Activated CD4-positive, alpha-beta memory T cell treated with anti-CD3 and anti-CD28 coated beads, Interleukin-2, amount 10 ng/mL, durations not matched to agents 7 days and 5 days (primary cell): Measurements from ENCODE around the gene AMOTL2. TPM values are rescaled to one million over a fixed set of nuclear protein-coding genes. Genes with fewer than 3 reads are reported as not detected.

Experiments
- CTCF ChIA-PET: fragments of 350-600 bp; sonication (Branson Sonifier 250); formaldehyde crosslinking; loops from one replicate; lab custom pipeline; 2021; ENCODE audit warnings: antibody characterized with exemption, inconsistent platforms; lab: Charles Lee
- POLR2A ChIA-PET: fragments of 350-600 bp; sonication (Branson Sonifier 250); formaldehyde crosslinking; loops from one replicate; lab custom pipeline; 2021; ENCODE audit warnings: antibody characterized with exemption; lab: Charles Lee
- DNase-seq: peaks from one replicate; pipeline ENCODE4 v3.0.0-alpha.2; 2020
- H3K27ac Mint-ChIP-seq: one replicate; pipeline ENCODE4 v1.8.0; 2021; ENCODE audit warnings: mild to moderate bottlenecking, mixed read lengths
- H3K27me3 Mint-ChIP-seq: one replicate; pipeline ENCODE4 v1.8.0; 2021; ENCODE audit warnings: mixed read lengths
- H3K36me3 Mint-ChIP-seq: one replicate; pipeline ENCODE4 v1.8.0; 2021; ENCODE audit warnings: low read depth, mixed read lengths
- H3K4me1 Mint-ChIP-seq: one replicate; pipeline ENCODE4 v1.8.0; 2021; ENCODE audit warnings: mixed read lengths
- H3K4me3 Mint-ChIP-seq: one replicate; pipeline ENCODE4 v1.8.0; 2021; ENCODE audit warnings: mild to moderate bottlenecking, mixed read lengths
- H3K9me3 Mint-ChIP-seq: one replicate; pipeline ENCODE4 v1.8.0; 2021; ENCODE audit warnings: mixed read lengths
- total RNA-seq, 2 experiments: library from RNA; stranded (reverse); gene quantifications; one replicate each; pipeline ENCODE4 v1.2.3, GENCODE V29; 2021

AMOTL2 gene
- total RNA-seq, result not detected

DNA sequence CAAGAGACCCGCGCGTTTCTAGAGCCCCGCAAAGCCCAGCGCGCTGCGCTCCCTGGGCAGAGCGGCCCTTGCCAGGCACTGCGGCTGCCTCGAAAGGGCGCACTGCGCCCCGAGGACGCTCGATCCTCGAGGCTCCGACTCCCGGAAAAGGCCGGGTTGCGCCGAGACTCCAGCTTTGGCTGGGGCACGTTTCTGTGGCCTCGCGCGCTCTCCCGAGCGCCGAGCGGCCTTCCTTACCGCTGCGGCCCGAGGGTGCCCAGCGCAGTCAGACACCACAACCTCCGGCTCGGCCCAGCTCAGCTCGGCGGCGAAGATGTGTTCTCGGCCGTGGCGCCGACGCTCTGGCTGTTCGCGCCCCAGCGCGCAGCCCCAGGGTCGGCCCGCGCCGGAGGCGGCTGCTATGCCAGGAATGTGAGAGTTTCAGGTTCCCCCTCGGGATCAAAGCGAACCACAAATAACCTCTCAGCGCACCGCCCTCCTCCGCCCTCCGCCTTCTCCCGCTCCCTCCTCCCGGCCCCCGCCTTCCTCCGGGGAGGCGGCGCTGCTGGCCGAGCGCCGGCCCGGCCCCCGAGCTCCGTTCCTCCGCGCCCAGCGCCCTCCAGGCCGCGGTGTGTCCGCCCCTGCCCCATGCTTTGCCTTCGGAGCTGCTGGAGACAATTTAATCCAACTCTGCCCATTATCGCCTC is at the start of gene AMOTL2:
Gene AMOTL2 (minus strand): TSS at position 343 of the 686 bp plus-strand sequence. CDS start 3,014 bp downstream, outside the sequence.
- POLR2A ChIA-PET, result no interaction called here
- DNase-seq, result no peak
- Mint-ChIP-seq H3K4me3 (peak within 1 kb of the TSS; percentile 58), H3K27me3 (peaks cover 52% of the 10 kb centered on the region), H3K36me3 (no peaks in the 10 kb centered on the region), H3K4me1 (peaks cover 12% of the 10 kb centered on the region), H3K9me3 (no peaks in the 10 kb centered on the region), H3K27ac (no peak within 1 kb of the TSS)
- CTCF ChIA-PET, result no interaction called here

GRCh38 chr3:134423153-134423552 is 48.9 kb upstream of the AMOTL2 start:
- ChIA-PET CTCF (no interaction called here), POLR2A (no interaction called here)
- Mint-ChIP-seq H3K4me1 (no peaks in the 10 kb centered on the region), H3K4me3 (no peak overlapping the region), H3K36me3 (no peaks in the 10 kb centered on the region), H3K27me3 (peaks cover 6% of the 10 kb centered on the region), H3K9me3 (no peaks in the 10 kb centered on the region), H3K27ac (no peak overlapping the region)
- no peak for DNase-seq

DNA sequence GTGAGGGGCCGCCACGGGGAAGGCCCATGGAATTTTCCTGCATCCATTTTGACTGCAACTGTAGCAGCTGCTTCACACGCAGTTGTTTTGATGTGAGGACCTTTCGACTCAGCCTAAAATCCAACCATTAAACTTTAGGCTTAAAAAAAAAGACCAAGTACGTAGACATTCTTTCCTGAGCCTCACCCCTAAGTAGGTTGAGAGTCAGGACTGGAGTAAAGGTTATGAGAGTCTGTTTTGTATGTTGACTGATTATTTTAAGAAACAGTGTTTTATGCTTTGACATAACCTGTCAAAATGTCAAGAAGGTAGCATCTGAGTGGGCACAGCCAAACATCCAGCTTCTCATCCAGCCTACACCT is 45.7 kb upstream of the AMOTL2 start:
- Mint-ChIP-seq H3K27ac (no peak overlapping the region), H3K4me1 (no peaks in the 10 kb centered on the region), H3K36me3 (no peaks in the 10 kb centered on the region), H3K27me3 (peaks cover 4% of the 10 kb centered on the region), H3K9me3 (no peaks in the 10 kb centered on the region), H3K4me3 (no peak overlapping the region)
- no peak for DNase-seq
- ChIA-PET CTCF (no interaction called here), POLR2A (no interaction called here)

DNA sequence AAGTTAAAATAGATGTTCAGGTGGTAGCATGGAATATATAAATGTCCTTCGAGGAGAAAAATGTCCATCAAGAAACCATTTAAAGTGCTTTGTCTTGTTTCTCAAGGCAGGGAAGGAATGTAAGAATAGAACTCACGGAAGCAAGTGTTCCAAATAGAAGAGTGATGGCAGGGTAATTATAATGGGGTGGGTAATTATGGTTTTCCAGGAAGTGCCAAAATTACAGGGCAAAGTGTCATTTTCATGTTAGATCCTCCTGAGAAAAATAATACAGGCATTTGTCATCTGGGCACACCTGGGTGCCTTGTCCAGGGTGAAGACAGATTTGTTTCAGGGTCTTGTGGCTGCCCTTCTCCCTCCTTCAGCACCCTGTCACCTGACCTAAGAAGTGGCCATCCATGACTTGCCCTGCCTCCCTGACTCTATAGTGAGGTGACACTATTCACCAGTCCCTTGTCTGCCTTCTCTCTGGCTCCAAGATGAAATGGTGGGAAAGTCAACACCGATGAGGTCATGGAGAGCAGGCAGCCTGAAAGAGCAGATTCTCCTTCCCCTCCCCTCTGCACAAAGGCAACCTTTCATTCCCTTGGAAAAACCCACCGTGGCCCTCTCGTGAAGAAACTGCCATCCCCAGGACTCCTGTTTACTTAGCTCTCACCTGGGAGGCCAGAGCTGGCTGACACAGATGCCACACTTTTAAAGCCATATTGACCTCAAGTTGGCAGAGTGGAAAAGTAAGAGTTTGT is 45.1 kb upstream of the AMOTL2 start:
- Mint-ChIP-seq H3K4me1 (no peaks in the 10 kb centered on the region), H3K27me3 (peaks cover 9% of the 10 kb centered on the region), H3K36me3 (no peaks in the 10 kb centered on the region), H3K4me3 (no peak overlapping the region), H3K27ac (no peak overlapping the region), H3K9me3 (no peaks in the 10 kb centered on the region)
- CTCF ChIA-PET, result no interaction called here
- no peak for DNase-seq
- POLR2A ChIA-PET, result no interaction called here

DNA sequence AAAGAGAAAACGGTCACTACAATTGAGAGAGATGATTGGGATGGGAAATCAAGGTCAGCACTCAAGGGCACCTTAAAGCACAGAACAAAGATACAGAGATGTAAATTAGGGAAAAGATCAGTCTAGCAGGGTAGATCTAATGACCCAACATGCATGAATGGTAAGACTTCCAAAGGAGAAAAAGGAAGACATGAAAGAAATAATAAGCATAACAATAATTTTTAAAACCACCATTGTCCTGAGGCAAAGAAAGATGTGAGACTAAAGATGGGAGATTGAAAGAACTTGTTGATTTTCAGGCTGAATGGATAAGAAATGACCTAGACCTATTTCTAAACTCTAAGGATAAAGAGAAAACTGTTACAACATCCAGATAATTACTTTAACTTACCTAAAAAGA is 34.8 kb upstream of the AMOTL2 start:
- H3K4me3 Mint-ChIP-seq, result no peak overlapping the region
- peaks cover 67% of the 10 kb centered on the region for H3K27me3 Mint-ChIP-seq
- ChIA-PET CTCF (no interaction called here), POLR2A (no interaction called here)
- DNase-seq, result no peak
- no peaks in the 10 kb centered on the region for H3K9me3 Mint-ChIP-seq
- no peaks in the 10 kb centered on the region for H3K4me1 Mint-ChIP-seq
- no peaks in the 10 kb centered on the region for H3K36me3 Mint-ChIP-seq
- no peak overlapping the region for H3K27ac Mint-ChIP-seq

DNA sequence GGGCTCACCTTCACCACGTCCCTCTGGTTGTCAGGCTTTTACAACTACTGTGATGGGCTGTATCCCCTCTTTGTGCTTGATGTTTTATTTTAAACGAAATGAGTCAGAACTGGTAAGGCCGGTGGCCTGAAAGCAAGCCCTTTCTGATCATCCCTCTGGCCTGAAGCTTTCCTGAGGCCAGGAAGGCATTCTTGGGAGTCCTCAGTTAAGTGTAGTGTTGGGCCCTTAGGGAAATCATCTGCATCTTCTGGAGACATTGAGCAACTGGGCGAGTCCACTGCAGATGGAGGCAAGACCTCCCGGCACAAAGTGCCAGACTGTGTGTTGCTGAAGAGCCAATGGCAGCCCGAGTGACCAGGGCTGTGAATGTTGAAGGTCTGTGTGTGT is 33.0 kb upstream of the AMOTL2 start:
- Mint-ChIP-seq H3K4me3 (no peak overlapping the region), H3K4me1 (no peaks in the 10 kb centered on the region), H3K27me3 (peaks cover 73% of the 10 kb centered on the region), H3K9me3 (no peaks in the 10 kb centered on the region), H3K27ac (no peak overlapping the region), H3K36me3 (no peaks in the 10 kb centered on the region)
- POLR2A ChIA-PET, result no interaction called here
- no peak for DNase-seq
- CTCF ChIA-PET, result no interaction called here

GRCh38 chr3:134406331-134407238 is 32.3 kb upstream of the AMOTL2 start:
- H3K27me3 Mint-ChIP-seq, result peaks cover 73% of the 10 kb centered on the region
- H3K9me3 Mint-ChIP-seq, result peaks cover 5% of the 10 kb centered on the region
- DNase-seq, result no peak
- no peaks in the 10 kb centered on the region for H3K4me1 Mint-ChIP-seq
- no peaks in the 10 kb centered on the region for H3K36me3 Mint-ChIP-seq
- ChIA-PET POLR2A (no interaction called here), CTCF (no interaction called here)
- H3K27ac Mint-ChIP-seq, result no peak overlapping the region
- H3K4me3 Mint-ChIP-seq, result no peak overlapping the region

DNA sequence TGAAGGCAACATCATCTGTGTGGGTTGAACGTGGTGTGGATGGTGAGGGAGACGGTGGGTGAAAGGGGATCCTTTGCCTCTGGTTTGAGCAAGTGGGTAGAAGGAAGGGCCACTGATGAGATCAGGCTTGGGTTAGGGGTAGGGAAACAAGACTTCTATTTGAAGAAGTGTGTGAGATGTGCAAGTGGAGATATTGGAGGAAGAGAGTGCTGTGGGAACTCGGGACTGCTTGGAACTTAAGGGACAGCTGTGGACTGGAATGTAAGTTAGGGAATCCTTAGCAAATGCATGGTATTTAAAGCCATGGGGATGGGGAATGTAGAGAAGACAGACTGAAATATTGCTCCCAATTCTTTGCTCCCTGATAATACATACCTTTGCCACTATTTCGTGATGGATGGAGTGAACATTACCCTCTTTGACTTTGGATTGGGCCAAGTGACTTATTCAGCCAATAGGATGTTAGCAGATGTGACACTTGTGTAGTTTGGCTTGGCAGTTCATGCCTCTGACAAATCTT is 30.2 kb upstream of the AMOTL2 start:
- Mint-ChIP-seq H3K4me1 (no peaks in the 10 kb centered on the region), H3K4me3 (no peak overlapping the region), H3K9me3 (peaks cover 6% of the 10 kb centered on the region), H3K36me3 (no peaks in the 10 kb centered on the region), H3K27ac (no peak overlapping the region), H3K27me3 (peaks cover 73% of the 10 kb centered on the region)
- no peak for DNase-seq
- ChIA-PET POLR2A (no interaction called here), CTCF (no interaction called here)

- POLR2A ChIA-PET, result no interaction called here
- CTCF ChIA-PET, result no interaction called here
- Mint-ChIP-seq H3K4me1 (no peaks in the 10 kb centered on the region), H3K27me3 (peaks cover 30% of the 10 kb centered on the region), H3K27ac (no peak overlapping the region), H3K36me3 (no peaks in the 10 kb centered on the region), H3K4me3 (no peak overlapping the region), H3K9me3 (peaks cover 6% of the 10 kb centered on the region)
- no peak for DNase-seq
Observed at GRCh38 chr3:134397755-134398154, 23.5 kb upstream of the AMOTL2 start.

DNA sequence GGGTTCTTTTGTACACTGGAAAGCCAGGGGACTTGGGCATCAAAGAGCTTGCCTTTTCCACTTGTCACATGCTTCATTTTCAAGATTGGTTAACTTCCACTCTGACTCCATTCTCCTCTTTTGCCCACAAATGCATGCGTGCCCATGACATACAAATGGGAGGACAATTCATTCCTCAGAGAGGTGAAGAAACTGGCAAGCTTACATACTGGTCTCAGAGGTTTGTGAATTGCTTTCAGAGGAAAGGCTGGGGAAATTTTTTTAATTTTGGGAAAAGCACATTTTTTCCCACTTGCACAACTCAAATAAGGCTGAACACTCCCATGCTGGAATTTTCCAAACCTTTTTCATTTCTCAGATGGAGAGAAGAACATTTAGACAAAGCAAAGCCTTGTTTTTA is 20.9 kb upstream of the AMOTL2 start:
- Mint-ChIP-seq H3K4me1 (no peaks in the 10 kb centered on the region), H3K9me3 (no peaks in the 10 kb centered on the region), H3K27me3 (peaks cover 18% of the 10 kb centered on the region), H3K27ac (no peak overlapping the region), H3K36me3 (no peaks in the 10 kb centered on the region), H3K4me3 (no peak overlapping the region)
- ChIA-PET CTCF (no interaction called here), POLR2A (no interaction called here)
- DNase-seq, result no peak

DNA sequence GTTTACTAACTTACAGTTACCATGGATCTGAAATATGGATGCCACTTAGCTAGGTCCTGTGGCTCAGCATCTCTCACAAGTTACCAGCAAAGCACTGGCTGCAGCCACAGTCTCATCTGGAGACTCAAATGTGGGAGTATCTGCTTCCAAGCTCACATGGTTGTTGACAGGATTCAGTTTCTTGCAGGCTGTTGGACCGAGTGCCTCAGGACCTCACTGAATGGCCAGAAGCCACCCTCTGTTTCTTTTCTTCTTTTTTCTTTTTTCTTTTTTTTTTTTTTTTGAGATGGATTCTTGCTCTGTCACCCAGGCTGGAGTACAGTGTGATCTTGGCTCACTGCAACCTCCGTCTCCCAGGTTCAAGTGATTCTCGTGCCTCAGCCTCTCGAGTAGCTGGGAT is 20.1 kb upstream of the AMOTL2 start:
- Mint-ChIP-seq H3K9me3 (no peaks in the 10 kb centered on the region), H3K4me1 (no peaks in the 10 kb centered on the region), H3K4me3 (no peak overlapping the region), H3K27ac (no peak overlapping the region), H3K36me3 (no peaks in the 10 kb centered on the region), H3K27me3 (peaks cover 15% of the 10 kb centered on the region)
- ChIA-PET POLR2A (no interaction called here), CTCF (no interaction called here)
- no peak for DNase-seq

DNA sequence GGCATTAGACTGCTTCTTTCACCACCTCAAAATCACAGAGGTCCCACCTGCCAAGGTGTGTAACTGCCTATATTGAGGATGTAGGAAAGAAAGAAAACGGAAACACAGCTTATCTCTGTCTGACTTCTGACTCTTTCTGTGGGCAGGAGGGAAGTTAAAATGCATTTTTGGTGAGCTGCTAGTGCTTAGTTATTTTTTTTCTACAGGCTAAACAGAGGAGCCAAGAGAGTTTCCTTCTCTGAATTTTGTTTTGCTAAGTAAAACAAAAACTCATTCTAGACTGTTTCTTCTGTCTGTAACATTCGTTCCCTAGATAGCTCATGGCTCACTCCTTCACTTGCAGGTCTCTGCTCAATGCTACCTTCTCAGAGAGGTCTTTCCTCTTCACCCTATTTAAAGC is 18.8 kb upstream of the AMOTL2 start:
- H3K4me3 Mint-ChIP-seq, result no peak overlapping the region
- POLR2A ChIA-PET, result no interaction called here
- no peaks in the 10 kb centered on the region for H3K4me1 Mint-ChIP-seq
- DNase-seq, result no peak
- no peaks in the 10 kb centered on the region for H3K9me3 Mint-ChIP-seq
- no peak overlapping the region for H3K27ac Mint-ChIP-seq
- CTCF ChIA-PET, result no interaction called here
- no peaks in the 10 kb centered on the region for H3K36me3 Mint-ChIP-seq
- peaks cover 14% of the 10 kb centered on the region for H3K27me3 Mint-ChIP-seq

DNA sequence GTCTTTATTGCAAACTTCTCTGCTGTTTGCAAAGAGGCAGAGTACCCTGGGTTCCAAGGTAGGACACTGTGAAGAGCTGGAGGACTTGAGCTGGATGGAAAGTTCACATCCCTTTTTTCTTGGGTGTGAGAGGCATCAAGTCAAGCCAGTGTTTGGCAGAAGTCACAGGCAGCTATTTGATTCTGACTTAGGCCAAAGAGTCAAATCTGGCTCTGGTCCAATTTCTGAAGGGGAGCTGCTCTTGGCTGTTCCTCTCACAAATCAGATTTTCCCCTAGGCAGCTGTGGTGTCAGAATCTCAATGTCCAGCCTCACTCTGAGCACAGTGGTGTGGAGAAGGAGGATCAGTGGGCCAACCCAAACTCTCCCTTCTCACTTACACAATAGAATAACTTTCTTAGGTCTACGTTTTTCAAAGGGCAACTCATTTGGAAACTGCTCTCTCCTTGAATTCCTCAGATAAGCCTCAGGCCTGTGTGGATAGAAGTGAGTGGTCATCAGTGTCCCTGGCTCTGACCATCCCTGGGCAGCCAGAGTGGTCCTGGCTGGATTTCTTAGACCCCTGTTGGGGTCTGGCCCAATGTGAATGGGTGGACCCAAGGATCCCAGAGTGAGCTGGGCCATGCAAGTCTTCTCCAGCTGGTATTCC is 18.2 kb upstream of the AMOTL2 start:
- Mint-ChIP-seq H3K9me3 (no peaks in the 10 kb centered on the region), H3K27me3 (peaks cover 18% of the 10 kb centered on the region), H3K4me3 (no peak overlapping the region), H3K4me1 (no peaks in the 10 kb centered on the region), H3K36me3 (no peaks in the 10 kb centered on the region), H3K27ac (no peak overlapping the region)
- CTCF ChIA-PET, result no interaction called here
- POLR2A ChIA-PET, result no interaction called here
- DNase-seq, result no peak
